ENCODE measurements around the gene HYAL1.

- TF ChIP-seq EZH2 (IDR thresholded peaks at IDR 0.05; ENCODE audit: insufficient read depth, poor library complexity, severe bottlenecking) (no peak), EZH2phosphoT487 (IDR thresholded peaks at IDR 0.05; ENCODE audit: insufficient read depth, low read depth) (no peak)
Observed at GRCh38 chr3:50274371-50275104, 28.8 kb downstream of the HYAL1 start.

Data from GM23248 (cell line).